IMR-90 (cell line): ENCODE data around the gene PDE4B. TPM values are rescaled to one million over a fixed set of nuclear protein-coding genes. Genes with fewer than 3 reads are reported as not detected.
A peak's percentile ranks its signal among the peaks of the same experiment; 100 is the strongest.

Experiments
- ATAC-seq: fragments of 200-7000 bp; cut with Tn5 transposase; 2 replicates; pipeline ENCODE4 v1.9.1; 2020; ENCODE audit warnings: low read depth, mild to moderate bottlenecking, moderate library complexity
- BruUV-seq: library from RNA; stranded (reverse); fragments of 400-500 nt; replicated peaks from 2 replicates; lab custom pipeline; 2021; lab: Mats Ljungman, UMichigan
- CTCF ChIA-PET: fragments of 300-600 bp; formaldehyde crosslinking; extraction: SDS; loops from one replicate; lab custom pipeline; 2021; ENCODE audit warnings: antibody characterized with exemption; lab: Yijun Ruan, JAX
- POLR2A ChIA-PET: fragments of 300-600 bp; sonication (Branson Sonifier 250); formaldehyde crosslinking; loops from one replicate; lab custom pipeline; 2022; ENCODE audit warnings: antibody characterized with exemption; ENCODE audit not compliant: unreplicated experiment; lab: Charles Lee
- DNase-seq: peaks from one replicate; pipeline ENCODE4 v3.0.0; 2013
- H2AFZ ChIP-seq: replicated peaks from 2 replicates; pipeline ENCODE3; 2013; ENCODE audit warnings: low read length, mild to moderate bottlenecking; ENCODE audit not compliant: poor library complexity
- H2AK5ac ChIP-seq: 2 replicates; pipeline ENCODE4 v1.6.1; 2013; ENCODE audit warnings: low read depth, low read length, inconsistent platforms
- H2AK9ac ChIP-seq: replicated peaks from 2 replicates; pipeline ENCODE3; 2013; ENCODE audit warnings: mild to moderate bottlenecking, low read depth, low read length, moderate library complexity; ENCODE audit not compliant: poor library complexity
- H2BK120ac ChIP-seq: 2 replicates; pipeline ENCODE4 v1.6.1; 2013; ENCODE audit warnings: low read depth, low read length, inconsistent platforms
- H2BK15ac ChIP-seq: 3 replicates; pipeline ENCODE4 v1.6.1; 2013; ENCODE audit warnings: low read depth, low read length, inconsistent platforms
- H2BK20ac ChIP-seq: 2 replicates; pipeline ENCODE4 v1.6.1; 2013; ENCODE audit warnings: low read depth, mild to moderate bottlenecking, inconsistent platforms, low read length, moderate library complexity
- H2BK5ac ChIP-seq: 2 replicates; pipeline ENCODE4 v1.6.1; 2013; ENCODE audit warnings: mild to moderate bottlenecking, low read depth, low read length, inconsistent platforms; ENCODE audit not compliant: poor library complexity, severe bottlenecking
- H3K14ac ChIP-seq: replicated peaks from 2 replicates; pipeline ENCODE4 v1.6.1; 2013; ENCODE audit warnings: low read depth, low read length, inconsistent platforms
- H3K18ac ChIP-seq: 2 replicates; pipeline ENCODE4 v1.6.1; 2013; ENCODE audit warnings: low read depth, low read length, control low read depth
- H3K23ac ChIP-seq: 2 replicates; pipeline ENCODE4 v1.6.1; 2013; ENCODE audit warnings: low read depth, low read length, inconsistent platforms
- H3K27ac ChIP-seq: 2 replicates; pipeline ENCODE4 v1.5.1; 2013; ENCODE audit warnings: mild to moderate bottlenecking, control low read depth, low read length; ENCODE audit not compliant: insufficient read depth
- H3K27me3 ChIP-seq: 2 replicates; pipeline ENCODE4 v1.6.1; 2013; ENCODE audit warnings: low read length; ENCODE audit not compliant: control insufficient read depth, insufficient read depth
- H3K36me3 ChIP-seq: 2 replicates; pipeline ENCODE4 v1.6.1; 2013; ENCODE audit warnings: low read length, mixed read lengths; ENCODE audit not compliant: control insufficient read depth, insufficient read depth
- H3K4ac ChIP-seq: 2 replicates; pipeline ENCODE4 v1.6.1; 2013; ENCODE audit warnings: low read depth, low read length, inconsistent platforms
- H3K4me1 ChIP-seq: 2 replicates; pipeline ENCODE4 v1.6.1; 2013; ENCODE audit warnings: low read length, mixed read lengths; ENCODE audit not compliant: control insufficient read depth, insufficient read depth
- H3K4me2 ChIP-seq: 2 replicates; pipeline ENCODE4 v1.6.1; 2013; ENCODE audit warnings: low read depth, mild to moderate bottlenecking, control low read depth, low read length, moderate library complexity
- H3K4me3 ChIP-seq: 2 replicates; pipeline ENCODE4 v1.5.1; 2013; ENCODE audit warnings: low read depth, mild to moderate bottlenecking, control low read depth, low read length, moderate library complexity; ENCODE audit not compliant: insufficient read depth
- H3K56ac ChIP-seq: 2 replicates; pipeline ENCODE4 v1.6.1; 2013; ENCODE audit warnings: low read length, inconsistent platforms; ENCODE audit not compliant: insufficient read depth; ENCODE audit errors: extremely low read depth
- H3K79me1 ChIP-seq, 2 experiments: 2 replicates each; pipeline ENCODE4 v1.6.1; 2013; ENCODE audit warnings: low read length in 2 of 2, inconsistent platforms in 1 of 2, low read depth in 1 of 2
- H3K9ac ChIP-seq: 2 replicates; pipeline ENCODE4 v1.6.1; 2013; ENCODE audit warnings: low read depth, low read length, control low read depth
- H3K9me1 ChIP-seq: 2 replicates; pipeline ENCODE4 v1.6.1; 2013; ENCODE audit warnings: low read length, inconsistent platforms; ENCODE audit not compliant: insufficient read depth
- H3K9me3 ChIP-seq: 2 replicates; pipeline ENCODE4 v1.6.1; 2013; ENCODE audit warnings: low read length; ENCODE audit not compliant: control insufficient read depth, insufficient read depth
- H4K20me1 ChIP-seq: 2 replicates; pipeline ENCODE4 v1.6.1; 2013; ENCODE audit warnings: low read length, inconsistent platforms; ENCODE audit not compliant: insufficient read depth
- H4K5ac ChIP-seq: 2 replicates; pipeline ENCODE4 v1.6.1; 2013; ENCODE audit warnings: mild to moderate bottlenecking, low read depth, low read length, control low read depth
- H4K8ac ChIP-seq, 2 experiments: 2 replicates each; pipeline ENCODE4 v1.6.1; 2013; ENCODE audit warnings: low read depth in 2 of 2, low read length in 2 of 2, control low read depth in 1 of 2, inconsistent platforms in 1 of 2
- H4K91ac ChIP-seq: 2 replicates; pipeline ENCODE4 v1.6.1; 2013; ENCODE audit warnings: low read depth, low read length, inconsistent platforms; ENCODE audit not compliant: insufficient read depth
- CEBPB ChIP-seq: IDR thresholded peaks from 2 replicates; pipeline ENCODE4 v1.6.1; 2012; ENCODE audit warnings: low read depth, low read length, improper control_type of control experiment
- CHD1 ChIP-seq: IDR thresholded peaks from 2 replicates; pipeline ENCODE4 v1.6.1; 2012; ENCODE audit warnings: low read depth, low read length, improper control_type of control experiment
- MAFK ChIP-seq: IDR thresholded peaks from 2 replicates; pipeline ENCODE4 v1.6.1; 2012; ENCODE audit warnings: low read depth, low read length, improper control_type of control experiment
- MAZ ChIP-seq: IDR thresholded peaks from 2 replicates; pipeline ENCODE4 v1.6.1; 2012; ENCODE audit warnings: low read depth, mild to moderate bottlenecking, low read length, improper control_type of control experiment, moderate library complexity, borderline replicate concordance
- MXI1 ChIP-seq: IDR thresholded peaks from 2 replicates; pipeline ENCODE4 v1.6.1; 2012; ENCODE audit warnings: low read depth, mild to moderate bottlenecking, low read length, moderate library complexity, borderline replicate concordance
- NFE2L2 ChIP-seq: fragments of 150-350 bp; IDR thresholded peaks from 2 replicates; pipeline ENCODE4 v1.6.1; 2016; ENCODE audit warnings: low read depth, mild to moderate bottlenecking, low read length
- RCOR1 ChIP-seq: IDR thresholded peaks from 2 replicates; pipeline ENCODE4 v1.6.1; 2012; ENCODE audit warnings: mild to moderate bottlenecking, low read length, improper control_type of control experiment; ENCODE audit not compliant: insufficient replicate concordance
- SMC3 ChIP-seq: fragments of 150-350 bp; IDR thresholded peaks from 2 replicates; pipeline ENCODE4 v1.6.1; 2016; ENCODE audit warnings: low read depth, mild to moderate bottlenecking, antibody characterized with exemption, low read length, moderate library complexity
- WGBS, 2 experiments: methylation state at CpG; one replicate each; pipeline versions ENCODE4 v1.1.5 to v1.1.7; 2013; ENCODE audit warnings: missing lambda C conversion rate in 2 of 2; ENCODE audit not compliant: insufficient read length in 1 of 2; ENCODE audit errors: extremely low coverage in 2 of 2; 5-methylcytosine and 5-hydroxymethylcytosine counted together
- dilution Hi-C: fragments of 300-500 bp; cut with HindIII; formaldehyde crosslinking; loops from one replicate; pipeline ENCODE4 v1.14.3; 2018; ENCODE audit warnings: low sequenced_read_pairs; ENCODE audit not compliant: unreplicated experiment
- in situ Hi-C: fragments of 300-500 bp; cut with MboI; formaldehyde crosslinking; loops from 3 replicates; pipeline ENCODE4 v1.14.3; 2019; ENCODE audit warnings: low sequenced_read_pairs, inconsistent platforms, mixed read lengths
- intact Hi-C: fragments of 100-400 bp; cut with micrococcal nuclease; formaldehyde crosslinking; loops from 2 replicates; pipeline ENCODE4 v1.10.0; 2022
- polyA plus RNA-seq, 3 experiments: library from polyadenylated mRNA; depleted of rRNA; stranded (reverse); fragments of >200 nt; gene quantifications; 2 replicates each; pipeline ENCODE4 v1.2.3, GENCODE V29; 2012; ENCODE audit warnings: low replicate concordance in 1 of 3
- total RNA-seq: library from RNA; depleted of rRNA; stranded (reverse); fragments of >200 nt; gene quantifications from 2 replicates; pipeline ENCODE4 v1.2.3, GENCODE V29; 2012
- TF ChIP-seq, protein P1 (sequence below): fragments of 150-350 bp; IDR thresholded peaks from 2 replicates; pipeline ENCODE4 v1.6.1; 2017; ENCODE audit warnings: mild to moderate bottlenecking, antibody characterized with exemption, low read length, low read depth
- TF ChIP-seq, protein P2 (sequence below): conservative IDR thresholded peaks from 2 replicates; pipeline ENCODE4 v1.5.1; 2012; ENCODE audit warnings: mild to moderate bottlenecking, low read depth, low read length, improper control_type of control experiment

Gene PDE4B
- total and polyA plus RNA-seq, 2 of the 4 experiments (the other 2 are of a cell fraction): 5.8 to 21.3 TPM

DNA sequence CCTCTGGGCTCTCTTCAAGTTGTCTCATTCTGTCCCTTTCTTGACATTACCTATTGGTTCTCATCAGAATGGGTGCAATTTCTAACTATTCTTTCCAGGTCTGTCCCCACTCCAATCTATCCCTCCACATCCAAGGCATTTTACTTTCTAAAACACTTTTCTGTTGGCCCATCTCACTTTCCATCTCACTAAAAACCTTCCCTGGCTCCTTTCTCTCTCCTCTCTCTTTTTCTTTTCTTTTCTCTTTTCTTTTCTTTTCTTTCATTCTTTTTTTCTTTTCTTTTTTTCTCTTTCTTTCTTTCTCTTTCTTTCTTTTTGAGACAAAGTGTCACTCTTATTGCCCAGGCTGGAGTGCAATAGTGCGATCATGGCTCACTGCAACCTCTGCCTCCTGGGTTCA lies 462.1 kb downstream of the PDE4B start:
- no peak overlapping the region for H3K4me3 ChIP-seq
- H3K56ac ChIP-seq: no peak overlapping the region
- ChIA-PET POLR2A (no interaction called here), CTCF (interaction anchor here (1.5 to 4.0 kb wide), 4 partner anchors 12 to 192 kb away, joined by 3 to 27 read pairs (median 8); no protein-coding TSS in a partner anchor)
- no peak for ATAC-seq
- no peak for TF ChIP-seq MAFK
- TF ChIP-seq MXI1: no peak
- TF ChIP-seq SMC3: no peak
- no peak for TF ChIP-seq CEBPB
- TF ChIP-seq, protein P1, sequence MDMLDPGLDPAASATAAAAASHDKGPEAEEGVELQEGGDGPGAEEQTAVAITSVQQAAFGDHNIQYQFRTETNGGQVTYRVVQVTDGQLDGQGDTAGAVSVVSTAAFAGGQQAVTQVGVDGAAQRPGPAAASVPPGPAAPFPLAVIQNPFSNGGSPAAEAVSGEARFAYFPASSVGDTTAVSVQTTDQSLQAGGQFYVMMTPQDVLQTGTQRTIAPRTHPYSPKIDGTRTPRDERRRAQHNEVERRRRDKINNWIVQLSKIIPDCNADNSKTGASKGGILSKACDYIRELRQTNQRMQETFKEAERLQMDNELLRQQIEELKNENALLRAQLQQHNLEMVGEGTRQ: no peak
- no peak for TF ChIP-seq CHD1
- TF ChIP-seq, protein P2, sequence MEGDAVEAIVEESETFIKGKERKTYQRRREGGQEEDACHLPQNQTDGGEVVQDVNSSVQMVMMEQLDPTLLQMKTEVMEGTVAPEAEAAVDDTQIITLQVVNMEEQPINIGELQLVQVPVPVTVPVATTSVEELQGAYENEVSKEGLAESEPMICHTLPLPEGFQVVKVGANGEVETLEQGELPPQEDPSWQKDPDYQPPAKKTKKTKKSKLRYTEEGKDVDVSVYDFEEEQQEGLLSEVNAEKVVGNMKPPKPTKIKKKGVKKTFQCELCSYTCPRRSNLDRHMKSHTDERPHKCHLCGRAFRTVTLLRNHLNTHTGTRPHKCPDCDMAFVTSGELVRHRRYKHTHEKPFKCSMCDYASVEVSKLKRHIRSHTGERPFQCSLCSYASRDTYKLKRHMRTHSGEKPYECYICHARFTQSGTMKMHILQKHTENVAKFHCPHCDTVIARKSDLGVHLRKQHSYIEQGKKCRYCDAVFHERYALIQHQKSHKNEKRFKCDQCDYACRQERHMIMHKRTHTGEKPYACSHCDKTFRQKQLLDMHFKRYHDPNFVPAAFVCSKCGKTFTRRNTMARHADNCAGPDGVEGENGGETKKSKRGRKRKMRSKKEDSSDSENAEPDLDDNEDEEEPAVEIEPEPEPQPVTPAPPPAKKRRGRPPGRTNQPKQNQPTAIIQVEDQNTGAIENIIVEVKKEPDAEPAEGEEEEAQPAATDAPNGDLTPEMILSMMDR: no peak
- TF ChIP-seq NFE2L2: no peak
- no peak for TF ChIP-seq MAZ
- no peak for TF ChIP-seq RCOR1
- in situ Hi-C loops (loop anchor here (5.0 to 25.0 kb wide), 2 partner anchors 183 to 483 kb away; no protein-coding TSS in a partner anchor), intact Hi-C loops (loop anchor here (10.0 kb wide), 1 partner anchor 470 kb away; no protein-coding TSS in a partner anchor), dilution Hi-C loops (loop anchor here (10.0 kb wide), 1 partner anchor 190 kb away; no protein-coding TSS in a partner anchor)
- H3K27ac ChIP-seq: no peak overlapping the region
- H3K4ac ChIP-seq: no peak overlapping the region
- H4K91ac ChIP-seq: no peak overlapping the region
- H3K4me2 ChIP-seq: no peak overlapping the region
- WGBS, 2 experiments: no CpG with 5 or more reads among the region's 1 CpG
- BruUV-seq: no TSS peak
- H3K9me3 ChIP-seq: no peaks in the 10 kb centered on the region
- H2AFZ ChIP-seq: no peak overlapping the region
- no peak overlapping the region for H3K9ac ChIP-seq
- H3K23ac ChIP-seq: no peak overlapping the region
- no peak overlapping the region for H2BK5ac ChIP-seq
- no peak overlapping the region for H2AK5ac ChIP-seq
- H3K27me3 ChIP-seq: no peaks in the 10 kb centered on the region
- no peak overlapping the region for H2BK15ac ChIP-seq
- peaks cover 4% of the 10 kb centered on the region; the same call in 1 of the 2 replicates for H3K9me1 ChIP-seq
- no peak overlapping the region for H2BK120ac ChIP-seq
- no peaks in the 10 kb centered on the region for H4K20me1 ChIP-seq
- no peak overlapping the region for H3K14ac ChIP-seq
- no peak overlapping the region for H4K8ac ChIP-seq
- peaks cover 10% of the 10 kb centered on the region for H3K4me1 ChIP-seq
- no peak overlapping the region; the same call in 1 of the 2 replicates for H2BK20ac ChIP-seq
- peak overlapping the region; percentile 86; the same call in 1 of the 2 replicates for H3K18ac ChIP-seq
- peak overlapping the region; percentile 42; the same call in 1 of the 2 replicates for H4K5ac ChIP-seq
- no peaks in the 10 kb centered on the region for H3K79me1 ChIP-seq
- no peak for DNase-seq
- H3K36me3 ChIP-seq: no peaks in the 10 kb centered on the region
- H2AK9ac ChIP-seq: no peak overlapping the region
